Liver (tissue), 9 donors: ENCODE results near the gene EML1. TPM values are rescaled to one million over a fixed set of nuclear protein-coding genes. Genes with fewer than 3 reads are reported as not detected.

Experiments
- DNase-seq: peaks from one replicate; pipeline ENCODE4 v3.0.0-alpha.2; 2017; ENCODE audit warnings: low spot score
- H3K27ac ChIP-seq, 2 donors: one replicate each; pipeline ENCODE4 v1.7.0; 2013; ENCODE audit warnings: inconsistent platforms in 2 of 2, low read length in 2 of 2, control low read depth in 1 of 2, low read depth in 1 of 2, mild to moderate bottlenecking in 1 of 2
- H3K27me3 ChIP-seq, 4 donors: one replicate each; pipeline versions ENCODE4 v1.6.1 to v1.7.0; 2013; ENCODE audit warnings: low read length in 3 of 4, inconsistent platforms in 1 of 4, mild to moderate bottlenecking in 1 of 4, moderate library complexity in 1 of 4; ENCODE audit not compliant: control insufficient read depth in 4 of 4, insufficient read depth in 4 of 4
- H3K36me3 ChIP-seq, 4 donors: one replicate each; pipeline versions ENCODE4 v1.6.1 to v1.7.0; 2013; ENCODE audit warnings: low read length in 3 of 4, mild to moderate bottlenecking in 3 of 4, low read depth in 1 of 4, moderate library complexity in 1 of 4; ENCODE audit not compliant: control insufficient read depth in 4 of 4, insufficient read depth in 3 of 4
- H3K4me1 ChIP-seq, 4 donors: one replicate each; pipeline versions ENCODE4 v1.6.1 to v1.7.0; 2013; ENCODE audit warnings: low read length in 3 of 4, mild to moderate bottlenecking in 3 of 4, moderate library complexity in 1 of 4; ENCODE audit not compliant: control insufficient read depth in 4 of 4, insufficient read depth in 4 of 4
- H3K4me3 ChIP-seq, 3 donors: one replicate each; pipeline versions ENCODE4 v1.6.1 to v1.7.0; 2013; ENCODE audit warnings: low read length in 3 of 3, control low read depth in 1 of 3, low read depth in 1 of 3, mild to moderate bottlenecking in 1 of 3
- H3K9ac ChIP-seq, 2 donors: one replicate each; pipeline ENCODE4 v1.7.0; 2013; ENCODE audit warnings: low read length in 2 of 2, mild to moderate bottlenecking in 2 of 2, moderate library complexity in 2 of 2, control low read depth in 1 of 2, low read depth in 1 of 2
- H3K9me3 ChIP-seq, 4 donors: one replicate each; pipeline versions ENCODE4 v1.6.1 to v1.7.0; 2013; ENCODE audit warnings: low read length in 3 of 4; ENCODE audit not compliant: control insufficient read depth in 4 of 4
- FOXA1 ChIP-seq: IDR thresholded peaks from 2 replicates; pipeline ENCODE4 v1.6.1; 2016; ENCODE audit warnings: antibody characterized with exemption
- FOXA2 ChIP-seq: IDR thresholded peaks from 2 replicates; pipeline ENCODE4 v1.6.1; 2016; ENCODE audit warnings: antibody characterized with exemption
- HNF4G ChIP-seq: IDR thresholded peaks from 2 replicates; pipeline ENCODE4 v1.6.1; 2016; ENCODE audit warnings: antibody characterized with exemption
- JUND ChIP-seq, 2 donors: IDR thresholded peaks; 2 replicates each; pipeline ENCODE4 v1.6.1; 2016; ENCODE audit warnings: antibody characterized with exemption in 2 of 2
- RAD21 ChIP-seq, 2 donors: IDR thresholded peaks; 2 replicates each; pipeline ENCODE4 v1.6.1; 2016; ENCODE audit warnings: antibody characterized with exemption in 2 of 2, mild to moderate bottlenecking in 2 of 2
- RXRA ChIP-seq, 2 donors: IDR thresholded peaks; 2 replicates each; pipeline ENCODE4 v1.6.1; 2017 to 2018; ENCODE audit warnings: antibody characterized with exemption in 2 of 2, mild to moderate bottlenecking in 1 of 2
- TAF1 ChIP-seq: conservative IDR thresholded peaks from 2 replicates; pipeline ENCODE4 v1.6.1; 2016; ENCODE audit warnings: antibody characterized with exemption, mild to moderate bottlenecking
- YY1 ChIP-seq: IDR thresholded peaks from 2 replicates; pipeline ENCODE4 v1.6.1; 2016; ENCODE audit warnings: antibody characterized with exemption, mild to moderate bottlenecking
- WGBS: extraction: QIAGEN DNeasy Blood & Tissue Kit; methylation state at CpG from one replicate; pipeline ENCODE4 v1.1.7; 2013; 5-methylcytosine and 5-hydroxymethylcytosine counted together
- polyA plus RNA-seq, 2 donors: library from polyadenylated mRNA; stranded (reverse) in 1 of 2; unstranded in 1 of 2; fragments of 200-250 nt in 1 of 2; fragments of >200 nt in 1 of 2; fragmentation: Nextera tagmentation in 1 of 2; extraction: Ambion mirVana in 1 of 2; gene quantifications; one replicate each; pipeline versions ENCODE4 v1.2.1 to v1.2.3, GENCODE V29; 2013 to 2015
- total RNA-seq, 2 donors: library from RNA; depleted of rRNA; stranded (reverse); fragments of >200 nt; gene quantifications; one replicate each; pipeline ENCODE4 v1.2.3, GENCODE V29; 2014
- TF ChIP-seq, protein P1 (sequence below): fragments of 150-350 bp; IDR thresholded peaks from 2 replicates; pipeline ENCODE4 v1.5.1; 2017; ENCODE audit warnings: improper control_type of control experiment, low read depth, low read length; ENCODE audit not compliant: missing input control
- TF ChIP-seq, protein P2 (sequence below): IDR thresholded peaks from 2 replicates; pipeline ENCODE4 v1.6.1; 2016; ENCODE audit warnings: antibody characterized with exemption
- TF ChIP-seq, protein P3 (sequence below): IDR thresholded peaks from 2 replicates; pipeline ENCODE4 v1.6.1; 2016; ENCODE audit warnings: antibody characterized with exemption
- TF ChIP-seq, protein P4 (sequence below): IDR thresholded peaks from 2 replicates; pipeline ENCODE4 v1.6.1; 2016; ENCODE audit warnings: antibody characterized with exemption, mild to moderate bottlenecking
- donor health status: healthy.
- donor health status: healthy.
- donor health status: healthy.
- donor health status: healthy.
- donor health status: healthy.

EML1 gene
- total and polyA plus RNA-seq, 4 donors, result 2.7 to 14.6 (median 4.6) TPM

DNA sequence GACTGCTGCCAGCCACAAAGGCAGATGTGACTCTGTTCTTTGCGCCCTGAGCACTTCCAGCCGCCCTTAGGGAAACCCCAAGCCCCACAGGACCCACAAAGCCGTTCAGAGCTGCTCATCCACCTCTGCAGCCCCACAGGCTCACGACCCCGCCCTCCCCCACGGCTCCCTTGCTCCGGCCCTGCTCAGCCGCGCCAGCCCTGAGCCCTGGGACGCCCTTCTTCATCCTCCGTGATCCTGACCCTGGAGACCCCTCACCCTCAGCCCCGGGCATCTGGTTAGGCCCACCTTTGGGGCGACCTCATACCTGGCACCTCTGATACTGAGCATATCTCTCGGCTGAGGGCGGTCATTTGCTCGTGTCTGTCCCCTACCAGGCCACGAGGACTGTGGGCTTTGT, 146.2 kb downstream of the EML1 start:
- DNase-seq, result no peak
- Histone ChIP-seq H3K27me3 (no peaks in the 10 kb centered on the region), H3K9me3 (no peaks in the 10 kb centered on the region), H3K27ac (no peak overlapping the region), H3K4me1 (peaks cover 0 to 27% (median 22%) of the 10 kb centered on the region in 4 donors), H3K4me3 (no peak overlapping the region), H3K9ac (no peak overlapping the region), H3K36me3 (peaks cover 0 to 5% (median 0%) of the 10 kb centered on the region in 4 donors)
- 94% methylated on average over 17 of the region's 17 CpGs for WGBS
- TF ChIP-seq, protein P1, sequence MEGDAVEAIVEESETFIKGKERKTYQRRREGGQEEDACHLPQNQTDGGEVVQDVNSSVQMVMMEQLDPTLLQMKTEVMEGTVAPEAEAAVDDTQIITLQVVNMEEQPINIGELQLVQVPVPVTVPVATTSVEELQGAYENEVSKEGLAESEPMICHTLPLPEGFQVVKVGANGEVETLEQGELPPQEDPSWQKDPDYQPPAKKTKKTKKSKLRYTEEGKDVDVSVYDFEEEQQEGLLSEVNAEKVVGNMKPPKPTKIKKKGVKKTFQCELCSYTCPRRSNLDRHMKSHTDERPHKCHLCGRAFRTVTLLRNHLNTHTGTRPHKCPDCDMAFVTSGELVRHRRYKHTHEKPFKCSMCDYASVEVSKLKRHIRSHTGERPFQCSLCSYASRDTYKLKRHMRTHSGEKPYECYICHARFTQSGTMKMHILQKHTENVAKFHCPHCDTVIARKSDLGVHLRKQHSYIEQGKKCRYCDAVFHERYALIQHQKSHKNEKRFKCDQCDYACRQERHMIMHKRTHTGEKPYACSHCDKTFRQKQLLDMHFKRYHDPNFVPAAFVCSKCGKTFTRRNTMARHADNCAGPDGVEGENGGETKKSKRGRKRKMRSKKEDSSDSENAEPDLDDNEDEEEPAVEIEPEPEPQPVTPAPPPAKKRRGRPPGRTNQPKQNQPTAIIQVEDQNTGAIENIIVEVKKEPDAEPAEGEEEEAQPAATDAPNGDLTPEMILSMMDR, result no peak
- TF ChIP-seq FOXA2 (no peak), HNF4G (no peak), TAF1 (no peak), RXRA (IDR thresholded peaks at IDR 0.05) (no peak)
- TF ChIP-seq, protein P2, sequence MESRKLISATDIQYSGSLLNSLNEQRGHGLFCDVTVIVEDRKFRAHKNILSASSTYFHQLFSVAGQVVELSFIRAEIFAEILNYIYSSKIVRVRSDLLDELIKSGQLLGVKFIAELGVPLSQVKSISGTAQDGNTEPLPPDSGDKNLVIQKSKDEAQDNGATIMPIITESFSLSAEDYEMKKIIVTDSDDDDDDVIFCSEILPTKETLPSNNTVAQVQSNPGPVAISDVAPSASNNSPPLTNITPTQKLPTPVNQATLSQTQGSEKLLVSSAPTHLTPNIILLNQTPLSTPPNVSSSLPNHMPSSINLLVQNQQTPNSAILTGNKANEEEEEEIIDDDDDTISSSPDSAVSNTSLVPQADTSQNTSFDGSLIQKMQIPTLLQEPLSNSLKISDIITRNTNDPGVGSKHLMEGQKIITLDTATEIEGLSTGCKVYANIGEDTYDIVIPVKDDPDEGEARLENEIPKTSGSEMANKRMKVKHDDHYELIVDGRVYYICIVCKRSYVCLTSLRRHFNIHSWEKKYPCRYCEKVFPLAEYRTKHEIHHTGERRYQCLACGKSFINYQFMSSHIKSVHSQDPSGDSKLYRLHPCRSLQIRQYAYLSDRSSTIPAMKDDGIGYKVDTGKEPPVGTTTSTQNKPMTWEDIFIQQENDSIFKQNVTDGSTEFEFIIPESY, result no peak

DNA sequence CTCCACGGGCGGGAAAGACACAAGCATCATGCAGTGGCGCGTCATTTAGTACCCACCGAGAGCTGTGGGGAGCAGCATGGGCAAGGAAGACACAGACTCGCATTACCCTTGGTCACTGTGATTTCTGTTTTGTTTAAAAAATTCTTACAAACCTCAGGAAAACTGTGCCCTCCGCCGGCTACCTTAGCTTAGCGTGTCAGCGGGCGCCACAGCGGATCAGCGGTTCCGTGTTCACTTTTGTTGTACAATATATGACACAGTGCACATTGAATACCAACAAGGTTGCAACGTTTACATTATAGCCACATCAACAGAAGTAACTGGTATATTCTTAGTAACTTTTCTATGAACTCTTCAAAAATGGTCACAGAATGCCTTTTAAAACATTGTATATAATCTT, 146.9 kb downstream of the EML1 start:
- no peak for DNase-seq
- Histone ChIP-seq H3K4me1 (peaks cover 4 to 32% (median 26%) of the 10 kb centered on the region in 4 donors), H3K4me3 (no peak overlapping the region), H3K9me3 (no peaks in the 10 kb centered on the region), H3K27me3 (no peaks in the 10 kb centered on the region), H3K36me3 (peaks cover 0 to 5% (median 0%) of the 10 kb centered on the region in 4 donors), H3K9ac (no peak overlapping the region), H3K27ac (no peak overlapping the region)
- TF ChIP-seq HNF4G (no peak), JUND (IDR thresholded peaks at IDR 0.05) (no peak), FOXA2 (no peak), TAF1 (no peak)
- TF ChIP-seq, protein P3, sequence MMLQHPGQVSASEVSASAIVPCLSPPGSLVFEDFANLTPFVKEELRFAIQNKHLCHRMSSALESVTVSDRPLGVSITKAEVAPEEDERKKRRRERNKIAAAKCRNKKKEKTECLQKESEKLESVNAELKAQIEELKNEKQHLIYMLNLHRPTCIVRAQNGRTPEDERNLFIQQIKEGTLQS, result no peak
- 96% methylated on average over 15 of the region's 15 CpGs for WGBS

DNA sequence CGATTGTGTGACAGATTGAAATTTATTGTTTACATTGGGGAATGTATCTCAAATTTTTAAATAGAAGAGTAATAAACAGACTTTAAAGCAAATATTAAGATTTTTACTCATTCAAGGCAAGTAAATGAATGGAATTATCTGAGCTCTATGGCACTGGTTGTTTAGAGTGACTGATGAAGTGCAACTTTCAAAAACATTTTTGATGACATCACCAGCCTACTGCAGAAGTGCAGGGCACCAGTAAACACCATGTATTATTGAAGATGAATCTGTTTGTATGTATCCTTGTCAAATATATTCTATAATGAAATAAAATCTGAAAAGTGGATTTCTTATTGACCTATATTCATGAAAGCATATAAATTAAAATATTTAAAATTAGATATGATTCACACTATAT, 148.0 kb downstream of the EML1 start:
- no peak for DNase-seq
- peaks cover 0 to 5% (median 0%) of the 10 kb centered on the region in 4 donors for H3K36me3 ChIP-seq
- H3K27me3 ChIP-seq, result no peaks in the 10 kb centered on the region
- TF ChIP-seq RAD21 (IDR thresholded peaks at IDR 0.05) (no peak), FOXA1 (no peak), FOXA2 (no peak), YY1 (no peak), RXRA (IDR thresholded peaks at IDR 0.05) (no peak)
- TF ChIP-seq, protein P2, result no peak
- TF ChIP-seq, protein P4, sequence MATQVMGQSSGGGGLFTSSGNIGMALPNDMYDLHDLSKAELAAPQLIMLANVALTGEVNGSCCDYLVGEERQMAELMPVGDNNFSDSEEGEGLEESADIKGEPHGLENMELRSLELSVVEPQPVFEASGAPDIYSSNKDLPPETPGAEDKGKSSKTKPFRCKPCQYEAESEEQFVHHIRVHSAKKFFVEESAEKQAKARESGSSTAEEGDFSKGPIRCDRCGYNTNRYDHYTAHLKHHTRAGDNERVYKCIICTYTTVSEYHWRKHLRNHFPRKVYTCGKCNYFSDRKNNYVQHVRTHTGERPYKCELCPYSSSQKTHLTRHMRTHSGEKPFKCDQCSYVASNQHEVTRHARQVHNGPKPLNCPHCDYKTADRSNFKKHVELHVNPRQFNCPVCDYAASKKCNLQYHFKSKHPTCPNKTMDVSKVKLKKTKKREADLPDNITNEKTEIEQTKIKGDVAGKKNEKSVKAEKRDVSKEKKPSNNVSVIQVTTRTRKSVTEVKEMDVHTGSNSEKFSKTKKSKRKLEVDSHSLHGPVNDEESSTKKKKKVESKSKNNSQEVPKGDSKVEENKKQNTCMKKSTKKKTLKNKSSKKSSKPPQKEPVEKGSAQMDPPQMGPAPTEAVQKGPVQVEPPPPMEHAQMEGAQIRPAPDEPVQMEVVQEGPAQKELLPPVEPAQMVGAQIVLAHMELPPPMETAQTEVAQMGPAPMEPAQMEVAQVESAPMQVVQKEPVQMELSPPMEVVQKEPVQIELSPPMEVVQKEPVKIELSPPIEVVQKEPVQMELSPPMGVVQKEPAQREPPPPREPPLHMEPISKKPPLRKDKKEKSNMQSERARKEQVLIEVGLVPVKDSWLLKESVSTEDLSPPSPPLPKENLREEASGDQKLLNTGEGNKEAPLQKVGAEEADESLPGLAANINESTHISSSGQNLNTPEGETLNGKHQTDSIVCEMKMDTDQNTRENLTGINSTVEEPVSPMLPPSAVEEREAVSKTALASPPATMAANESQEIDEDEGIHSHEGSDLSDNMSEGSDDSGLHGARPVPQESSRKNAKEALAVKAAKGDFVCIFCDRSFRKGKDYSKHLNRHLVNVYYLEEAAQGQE, result no peak
- no peak overlapping the region for H3K27ac ChIP-seq
- WGBS, result 79% methylated on average over 1 of the region's 1 CpG
- no peak overlapping the region for H3K4me3 ChIP-seq
- no peak overlapping the region for H3K9ac ChIP-seq
- peaks cover 6 to 42% (median 34%) of the 10 kb centered on the region in 4 donors for H3K4me1 ChIP-seq
- H3K9me3 ChIP-seq, result no peaks in the 10 kb centered on the region
